Activated T-cell treated with anti-CD3 and anti-CD28 coated beads, Interleukin-2, amount 50 U/mL, for 72 hours (primary cell): Measurements from ENCODE around the gene CADM1. TPM values are rescaled to one million over a fixed set of nuclear protein-coding genes. Genes with fewer than 3 reads are reported as not detected.

Experiments used
- ATAC-seq, 2 donors: fragments of 150-1000 bp; cut with Tn5 transposase; replicated peaks in 1 of 2; 2 replicates each; pipeline ENCODE4 v1.10.0; 2021; ENCODE audit warnings: moderate library complexity in 2 of 2, mild to moderate bottlenecking in 1 of 2
- DNase-seq, 2 donors: peaks; one replicate each; pipeline ENCODE4 v3.0.0; 2021 to 2022; ENCODE audit warnings: mixed read lengths in 1 of 2
- H3K27ac Mint-ChIP-seq: one replicate; pipeline ENCODE4 v1.8.0; 2022; ENCODE audit warnings: mild to moderate bottlenecking, moderate library complexity, mixed read lengths
- H3K27me3 Mint-ChIP-seq: one replicate; pipeline ENCODE4 v1.8.0; 2022; ENCODE audit warnings: low read depth, mixed read lengths
- H3K36me3 Mint-ChIP-seq, 2 donors: one replicate each; pipeline ENCODE4 v1.8.0; 2022; ENCODE audit warnings: mixed read lengths in 2 of 2, mild to moderate bottlenecking in 1 of 2; ENCODE audit not compliant: insufficient read depth in 2 of 2
- H3K4me1 Mint-ChIP-seq: one replicate; pipeline ENCODE4 v1.8.0; 2022; ENCODE audit warnings: low read depth, mixed read lengths
- H3K4me3 Mint-ChIP-seq, 2 donors: one replicate each; pipeline ENCODE4 v1.8.0; 2022; ENCODE audit warnings: mild to moderate bottlenecking in 2 of 2, mixed read lengths in 2 of 2, moderate library complexity in 2 of 2
- H3K9me3 Mint-ChIP-seq, 2 donors: one replicate each; pipeline ENCODE4 v1.8.0; 2022; ENCODE audit warnings: mixed read lengths in 2 of 2
- total RNA-seq, 2 donors: library from RNA; stranded (reverse); gene quantifications; one replicate each; pipeline ENCODE4 v1.2.3, GENCODE V29; 2022

The CADM1 gene
- total RNA-seq, 2 donors from 2014 or later: 1.7 to 2.1 TPM

DNA sequence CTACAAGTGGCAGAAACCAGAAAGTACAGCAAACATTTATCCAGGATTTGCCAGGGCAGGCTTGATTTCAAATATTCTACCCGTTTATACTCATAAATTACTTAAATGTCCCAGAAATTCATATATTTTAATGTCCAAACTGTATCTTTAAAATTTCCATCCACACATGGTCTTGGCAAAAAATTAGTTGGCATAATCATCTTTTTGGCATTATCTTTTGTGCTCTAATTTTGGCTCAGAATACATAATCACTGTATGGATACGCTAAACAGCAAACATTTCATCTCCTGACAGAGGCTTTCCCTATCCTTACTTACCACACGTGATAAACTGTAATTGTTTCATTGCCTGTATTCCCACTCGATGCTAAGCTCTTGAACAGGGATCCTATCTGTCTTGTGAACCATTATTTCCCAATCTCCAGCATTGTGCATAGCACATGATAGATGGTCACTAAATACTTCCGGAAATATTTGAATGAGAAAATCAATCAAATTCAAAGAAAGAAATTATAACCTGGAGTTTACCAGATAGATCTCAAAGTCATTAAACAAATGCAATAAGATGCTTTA lies 64.2 kb downstream of the CADM1 start:
- DNase-seq: no peak
- no peak overlapping the region for H3K27ac Mint-ChIP-seq
- no peak overlapping the region for H3K4me3 Mint-ChIP-seq
- H3K27me3 Mint-ChIP-seq: no peaks in the 10 kb centered on the region
- H3K36me3 Mint-ChIP-seq: peaks cover 0 to 2% of the 10 kb centered on the region in 2 donors
- no peaks in the 10 kb centered on the region for H3K4me1 Mint-ChIP-seq
- ATAC-seq: no peak
- H3K9me3 Mint-ChIP-seq: peaks cover 1 to 2% of the 10 kb centered on the region in 2 donors

DNA sequence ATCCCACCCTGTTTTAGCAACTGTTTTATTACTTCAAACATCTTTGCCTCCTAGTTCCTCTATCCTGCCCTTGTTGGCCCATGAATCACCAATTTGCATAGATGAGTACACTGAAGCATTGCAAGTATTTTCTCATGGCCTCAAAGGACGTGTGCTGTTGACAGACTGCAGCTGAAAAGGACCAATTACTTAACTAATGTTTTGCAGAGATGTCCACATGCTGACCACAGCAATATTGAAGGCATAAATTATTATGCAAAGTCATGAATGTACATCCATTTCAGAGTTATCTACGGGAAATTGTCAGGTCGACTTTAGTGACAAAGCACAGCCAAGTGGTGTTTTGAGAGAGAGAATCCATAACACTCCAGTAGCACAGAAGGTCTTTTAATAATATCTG lies 64.8 kb downstream of the CADM1 start:
- peaks cover 1 to 2% of the 10 kb centered on the region in 2 donors for H3K9me3 Mint-ChIP-seq
- no peaks in the 10 kb centered on the region for H3K27me3 Mint-ChIP-seq
- no peak overlapping the region for H3K27ac Mint-ChIP-seq
- peaks cover 0 to 2% of the 10 kb centered on the region in 2 donors for H3K36me3 Mint-ChIP-seq
- H3K4me1 Mint-ChIP-seq: no peaks in the 10 kb centered on the region
- H3K4me3 Mint-ChIP-seq: no peak overlapping the region
- ATAC-seq (no peak), DNase-seq (no peak)

DNA sequence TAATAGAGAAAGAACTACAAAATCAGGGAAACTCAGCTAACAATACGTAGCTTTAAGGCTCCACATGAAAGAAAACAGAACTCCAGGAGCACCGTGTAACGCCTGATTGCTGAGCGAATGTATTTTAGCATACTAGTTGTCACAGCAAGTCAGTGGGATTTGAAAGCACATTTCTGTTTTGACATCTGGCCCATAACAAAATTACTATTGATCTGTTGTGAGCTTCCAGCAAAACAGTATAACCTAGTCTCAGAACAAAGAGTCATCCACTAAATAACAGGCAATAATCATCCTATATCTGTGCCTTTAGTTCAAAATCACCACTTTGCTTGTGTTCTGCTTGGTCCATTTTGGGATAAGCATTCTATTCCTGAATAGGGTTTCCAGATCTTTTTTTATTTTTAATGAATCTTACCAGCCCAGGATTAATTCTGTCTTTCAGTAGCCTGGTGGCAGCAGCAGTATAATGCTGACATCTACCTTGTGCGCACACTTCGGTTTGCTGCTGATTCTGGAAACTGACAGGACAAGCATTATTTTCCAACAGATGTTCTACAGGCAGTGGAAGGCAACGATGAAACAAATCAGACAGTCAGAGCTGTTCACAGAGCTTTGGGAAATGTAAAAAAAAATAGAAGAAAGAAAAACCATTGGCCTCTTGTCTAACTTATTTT lies 66.2 kb downstream of the CADM1 start:
- H3K4me1 Mint-ChIP-seq: no peaks in the 10 kb centered on the region
- DNase-seq: no peak
- no peaks in the 10 kb centered on the region for H3K27me3 Mint-ChIP-seq
- no peak overlapping the region for H3K27ac Mint-ChIP-seq
- peaks cover 0 to 2% of the 10 kb centered on the region in 2 donors for H3K36me3 Mint-ChIP-seq
- H3K9me3 Mint-ChIP-seq: peaks cover 1 to 2% of the 10 kb centered on the region in 2 donors
- no peak for ATAC-seq
- H3K4me3 Mint-ChIP-seq: no peak overlapping the region

DNA sequence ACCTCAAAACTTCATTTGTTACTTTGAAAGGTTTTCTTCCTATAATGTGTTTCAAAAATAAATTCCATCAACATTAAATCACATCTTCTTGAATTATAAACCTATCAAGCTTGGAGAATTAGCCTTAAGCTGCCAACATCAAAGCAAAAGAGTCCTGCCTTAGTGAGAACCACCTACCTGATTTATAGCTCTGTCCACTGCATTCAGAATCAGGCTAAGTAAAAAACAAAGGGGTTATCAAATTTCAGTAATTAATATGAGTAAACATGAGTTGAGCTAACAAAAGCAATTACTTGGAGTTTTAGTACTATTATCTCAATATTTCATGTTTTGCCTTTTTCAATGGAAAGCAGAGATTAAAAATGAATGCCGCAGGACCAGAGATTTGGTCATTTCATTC lies 73.9 kb downstream of the CADM1 start:
- H3K4me1 Mint-ChIP-seq: no peaks in the 10 kb centered on the region
- H3K36me3 Mint-ChIP-seq: no peaks in the 10 kb centered on the region
- no peak overlapping the region for H3K4me3 Mint-ChIP-seq
- H3K27me3 Mint-ChIP-seq: no peaks in the 10 kb centered on the region
- DNase-seq (no peak), ATAC-seq (no peak)
- H3K27ac Mint-ChIP-seq: no peak overlapping the region
- H3K9me3 Mint-ChIP-seq: peaks cover 0 to 1% of the 10 kb centered on the region in 2 donors

DNA sequence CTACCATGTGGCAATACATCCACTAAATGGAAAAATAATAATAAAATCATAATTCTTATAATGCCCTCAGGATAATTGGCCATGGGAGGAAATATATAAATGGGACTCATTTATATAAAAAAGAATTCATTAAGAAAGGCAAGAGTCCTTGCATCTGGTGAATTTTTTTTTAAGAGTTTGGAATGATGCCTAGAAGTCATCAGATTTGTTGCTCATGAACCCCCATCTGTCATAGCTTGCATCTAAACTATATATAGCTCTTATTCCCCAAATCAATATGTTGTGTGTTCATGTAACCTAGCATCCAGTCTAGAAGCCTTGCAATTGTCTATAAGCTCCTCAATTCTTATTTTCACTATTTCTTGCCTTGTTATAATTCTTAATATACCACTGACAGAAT lies 75.9 kb downstream of the CADM1 start:
- no peak for DNase-seq
- Mint-ChIP-seq H3K9me3 (peaks cover 0 to 1% of the 10 kb centered on the region in 2 donors), H3K4me1 (no peaks in the 10 kb centered on the region), H3K4me3 (no peak overlapping the region), H3K27ac (no peak overlapping the region), H3K36me3 (no peaks in the 10 kb centered on the region), H3K27me3 (no peaks in the 10 kb centered on the region)
- ATAC-seq: no peak

DNA sequence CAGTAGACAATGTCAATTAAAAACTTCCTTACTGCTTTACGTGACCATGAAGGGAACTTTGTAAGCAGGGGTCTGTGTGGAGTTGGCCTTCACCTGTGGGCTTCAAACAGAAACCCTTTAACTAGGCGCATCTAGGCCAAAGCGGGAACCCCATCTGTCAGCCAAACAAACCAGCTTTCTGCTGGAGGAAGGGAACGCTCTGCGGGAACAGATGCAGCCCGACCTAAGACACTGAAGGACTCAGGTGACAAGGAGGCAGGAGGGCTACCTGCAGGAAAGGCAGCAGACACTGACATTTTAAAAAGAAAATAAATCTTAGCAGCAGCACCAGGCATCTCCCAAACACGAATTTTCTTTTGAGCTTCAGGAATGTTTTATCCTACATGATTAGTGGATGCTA lies 78.4 kb downstream of the CADM1 start:
- no peaks in the 10 kb centered on the region for H3K27me3 Mint-ChIP-seq
- ATAC-seq: no peak
- no peak for DNase-seq
- no peaks in the 10 kb centered on the region for H3K9me3 Mint-ChIP-seq
- no peaks in the 10 kb centered on the region for H3K4me1 Mint-ChIP-seq
- H3K36me3 Mint-ChIP-seq: no peaks in the 10 kb centered on the region
- H3K4me3 Mint-ChIP-seq: no peak overlapping the region
- H3K27ac Mint-ChIP-seq: no peak overlapping the region

DNA sequence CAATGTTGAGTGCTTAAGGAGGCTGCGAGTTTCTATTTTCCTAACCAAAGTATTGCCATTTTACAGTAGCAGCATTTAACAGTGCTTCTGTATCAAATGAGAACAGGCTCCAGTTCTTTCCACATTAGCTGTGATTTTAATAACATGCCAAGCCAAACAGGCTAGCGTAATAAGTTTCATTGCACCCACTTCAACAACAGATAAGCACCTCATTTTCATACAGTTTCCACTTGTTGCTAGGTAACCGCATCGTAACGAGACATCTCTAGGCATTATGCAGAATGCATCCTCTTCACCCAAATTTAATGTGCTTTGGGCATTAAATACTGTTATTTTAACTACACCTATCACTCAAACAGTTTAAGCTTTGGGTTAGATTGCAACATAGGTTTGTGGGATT lies 79.0 kb downstream of the CADM1 start:
- DNase-seq (no peak), ATAC-seq (no peak)
- H3K4me3 Mint-ChIP-seq: no peak overlapping the region
- H3K27ac Mint-ChIP-seq: no peak overlapping the region
- H3K27me3 Mint-ChIP-seq: no peaks in the 10 kb centered on the region
- H3K4me1 Mint-ChIP-seq: no peaks in the 10 kb centered on the region
- no peaks in the 10 kb centered on the region for H3K9me3 Mint-ChIP-seq
- H3K36me3 Mint-ChIP-seq: no peaks in the 10 kb centered on the region

DNA sequence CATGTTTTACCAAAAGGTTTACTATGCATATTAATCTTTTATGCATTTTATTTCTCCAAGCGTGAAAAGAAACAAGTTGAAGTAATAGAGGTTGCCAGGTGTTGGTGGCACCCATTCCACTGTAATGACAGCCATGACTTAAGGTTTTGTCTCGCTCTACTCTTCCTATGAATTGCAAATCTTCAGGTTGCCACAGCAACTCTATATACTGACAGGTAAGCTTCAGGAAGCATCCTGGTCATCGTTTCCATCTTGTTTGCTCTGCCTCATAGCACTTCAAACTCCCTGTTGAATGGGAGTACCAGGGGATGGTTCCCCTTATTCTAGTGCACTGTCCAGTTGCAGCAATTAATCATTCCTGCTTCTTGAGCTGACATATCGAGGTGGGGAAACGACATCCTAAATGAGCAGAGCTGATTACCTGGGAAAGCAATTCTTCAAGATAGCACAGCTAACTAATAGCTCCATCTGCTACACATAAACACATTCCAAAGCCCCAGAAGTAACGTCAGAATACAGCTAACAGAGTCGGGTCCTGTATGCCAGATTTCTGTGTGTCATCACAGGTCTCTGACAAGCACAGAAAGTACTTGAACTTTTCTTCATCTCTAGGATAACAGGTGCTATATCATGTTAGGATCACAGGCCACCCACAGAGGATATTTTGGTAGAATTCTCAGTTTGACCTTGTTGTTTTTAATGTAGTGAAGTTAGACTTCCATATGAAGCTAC lies 80.3 kb downstream of the CADM1 start:
- ATAC-seq: no peak
- Mint-ChIP-seq H3K4me3 (no peak overlapping the region), H3K9me3 (no peaks in the 10 kb centered on the region), H3K27ac (no peak overlapping the region), H3K36me3 (no peaks in the 10 kb centered on the region), H3K4me1 (no peaks in the 10 kb centered on the region), H3K27me3 (no peaks in the 10 kb centered on the region)
- no peak for DNase-seq

DNA sequence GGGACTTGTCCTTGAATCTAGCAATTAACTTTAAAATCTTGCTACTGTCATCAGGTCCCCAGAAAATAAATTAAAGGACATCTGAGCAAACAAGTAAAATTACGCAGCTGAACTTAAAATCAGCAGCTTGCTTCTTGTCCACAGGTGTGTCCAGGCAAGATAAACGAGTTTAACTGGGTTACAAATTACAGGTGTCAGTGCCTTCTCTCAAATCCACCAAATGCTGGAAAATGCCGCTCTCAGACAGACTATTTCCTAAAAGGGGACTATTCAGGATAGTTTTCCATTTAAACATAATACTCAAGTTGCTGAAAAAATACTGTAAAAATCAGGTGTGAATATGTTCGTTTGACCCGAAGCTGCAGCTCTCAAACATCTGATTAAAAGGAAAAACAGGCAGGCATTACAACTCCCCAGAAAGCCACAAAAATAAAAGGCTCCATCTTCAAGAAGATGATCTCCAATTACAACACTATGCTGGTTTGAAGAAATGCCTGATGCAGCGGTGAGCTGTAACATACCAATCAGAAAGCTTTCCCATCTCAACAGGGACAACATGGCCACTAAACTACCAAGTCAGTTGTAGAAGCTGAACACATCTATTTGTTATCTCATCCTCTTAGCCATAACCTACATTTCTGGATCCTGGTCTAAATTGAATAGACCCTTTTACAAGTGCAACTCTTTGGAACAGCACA lies 82.1 kb downstream of the CADM1 start:
- Mint-ChIP-seq H3K4me3 (no peak overlapping the region), H3K9me3 (no peaks in the 10 kb centered on the region), H3K4me1 (no peaks in the 10 kb centered on the region), H3K27ac (no peak overlapping the region), H3K36me3 (no peaks in the 10 kb centered on the region), H3K27me3 (no peaks in the 10 kb centered on the region)
- ATAC-seq (no peak), DNase-seq (no peak)

DNA sequence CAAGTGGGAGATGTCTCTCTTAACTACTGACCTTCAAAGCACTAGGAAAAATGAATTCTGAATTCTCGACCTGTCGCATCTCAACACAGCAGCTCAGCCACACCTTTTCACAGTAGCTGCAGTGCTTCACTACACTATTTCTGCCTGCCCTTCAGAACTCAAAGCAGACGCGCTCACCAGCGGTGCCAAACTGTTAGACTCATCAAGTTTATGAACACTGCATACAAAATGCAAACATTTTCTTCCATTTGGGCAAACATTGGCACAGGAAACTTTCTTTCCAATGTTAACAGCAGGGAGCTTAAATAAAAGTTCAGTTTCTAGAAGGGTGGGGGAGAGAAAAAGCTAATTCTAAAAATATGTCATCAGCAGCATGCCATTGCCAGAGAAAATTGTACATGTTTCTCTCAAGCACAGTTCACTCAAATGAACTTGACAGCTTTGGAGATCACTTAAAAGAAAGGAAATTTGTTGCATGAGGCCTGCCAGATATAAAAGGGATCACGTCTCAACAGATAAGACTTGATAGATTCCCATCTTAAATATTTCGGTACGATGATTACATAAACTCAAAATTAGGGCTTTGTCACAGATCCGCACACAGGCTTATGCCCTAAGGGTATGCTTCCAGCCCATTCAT lies 82.7 kb downstream of the CADM1 start:
- no peak for DNase-seq
- H3K27me3 Mint-ChIP-seq: no peaks in the 10 kb centered on the region
- no peaks in the 10 kb centered on the region for H3K36me3 Mint-ChIP-seq
- ATAC-seq: no peak
- no peak overlapping the region for H3K4me3 Mint-ChIP-seq
- no peaks in the 10 kb centered on the region for H3K9me3 Mint-ChIP-seq
- H3K27ac Mint-ChIP-seq: no peak overlapping the region
- H3K4me1 Mint-ChIP-seq: no peaks in the 10 kb centered on the region

DNA sequence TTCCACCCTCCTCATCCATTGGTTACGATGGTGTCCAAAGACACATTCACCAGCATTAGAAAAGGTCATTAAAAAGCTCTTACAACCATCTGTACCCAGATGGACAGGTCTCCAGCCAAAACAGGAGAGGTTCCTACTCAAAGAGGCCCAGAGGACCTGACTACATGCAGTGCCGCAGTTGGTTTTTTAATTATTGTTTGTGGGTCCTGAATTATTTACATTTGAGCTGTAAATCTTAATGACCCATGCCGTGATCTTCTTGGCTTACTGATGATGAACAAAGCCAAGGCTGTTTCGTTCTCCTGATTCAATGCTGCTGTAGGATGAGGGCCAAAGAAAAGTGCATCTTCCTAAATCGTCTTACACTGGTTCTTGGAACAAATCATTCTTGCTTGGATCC lies 83.7 kb downstream of the CADM1 start:
- no peak overlapping the region for H3K4me3 Mint-ChIP-seq
- DNase-seq (no peak), ATAC-seq (no peak)
- H3K4me1 Mint-ChIP-seq: no peaks in the 10 kb centered on the region
- no peaks in the 10 kb centered on the region for H3K9me3 Mint-ChIP-seq
- no peaks in the 10 kb centered on the region for H3K27me3 Mint-ChIP-seq
- no peaks in the 10 kb centered on the region for H3K36me3 Mint-ChIP-seq
- H3K27ac Mint-ChIP-seq: no peak overlapping the region

DNA sequence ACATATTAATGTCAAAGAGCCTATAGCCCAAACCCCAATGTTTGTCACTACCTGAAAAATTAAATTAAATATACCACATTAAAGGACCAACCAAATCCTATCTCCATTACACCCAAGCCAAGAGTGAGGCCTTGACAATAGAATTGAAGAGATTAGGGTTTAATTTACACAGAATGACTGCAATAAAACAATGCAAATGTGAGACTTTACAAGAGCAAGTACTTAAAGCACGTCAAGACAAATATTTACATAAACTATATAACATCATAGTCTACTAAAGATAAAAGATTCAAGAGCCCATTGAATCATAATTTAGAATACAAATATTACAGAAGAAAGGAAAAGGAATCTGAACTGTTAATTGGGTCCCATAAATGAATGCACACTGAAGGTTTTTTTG lies 85.6 kb downstream of the CADM1 start:
- H3K27ac Mint-ChIP-seq: no peak overlapping the region

DNA sequence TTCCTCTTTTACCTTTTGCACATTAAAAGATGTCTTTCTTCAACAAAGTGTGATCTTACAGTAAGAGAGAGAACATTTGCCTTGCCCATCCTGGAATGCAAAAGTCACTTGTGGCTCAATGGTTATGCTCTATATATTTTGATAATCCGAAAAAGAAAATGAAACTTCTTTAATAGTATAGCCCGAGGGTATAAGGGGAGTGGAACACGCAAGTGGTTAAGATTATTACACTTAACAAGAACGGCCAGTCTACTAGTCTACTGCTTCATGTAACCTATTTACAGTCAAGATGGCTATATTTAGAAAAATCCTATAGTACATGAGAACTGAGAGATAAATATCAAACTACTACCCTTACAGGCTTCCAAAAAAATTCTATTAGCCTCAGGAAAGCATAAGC lies 86.1 kb downstream of the CADM1 start:
- no peak for ATAC-seq
- Mint-ChIP-seq H3K36me3 (no peaks in the 10 kb centered on the region), H3K4me1 (no peaks in the 10 kb centered on the region), H3K9me3 (no peaks in the 10 kb centered on the region), H3K27ac (no peak overlapping the region), H3K27me3 (no peaks in the 10 kb centered on the region), H3K4me3 (no peak overlapping the region)
- DNase-seq: no peak

More for the DNA sequence above, 85.6 kb downstream of the CADM1 start:
- Mint-ChIP-seq H3K9me3 (no peaks in the 10 kb centered on the region), H3K4me3 (no peak overlapping the region), H3K36me3 (no peaks in the 10 kb centered on the region), H3K27me3 (no peaks in the 10 kb centered on the region), H3K4me1 (no peaks in the 10 kb centered on the region)
- DNase-seq (no peak), ATAC-seq (no peak)
